OCI-LY1 (cell line): ENCODE measurements around the gene MYCT1.

Experiments
- H2AFZ ChIP-seq: fragments of 200-600 bp; sonication (generic), shearing (Covaris generic); 2 replicates; pipeline ENCODE4 v1.6.0; 2014; ENCODE audit warnings: antibody characterized with exemption, mild to moderate bottlenecking, low read length
- H3F3A ChIP-seq: fragments of 200-600 bp; sonication (generic), shearing (Covaris generic); 2 replicates; pipeline ENCODE4 v1.6.0; 2014; ENCODE audit warnings: mild to moderate bottlenecking, antibody characterized with exemption, low read length, moderate library complexity; ENCODE audit not compliant: insufficient read depth
- H3K27ac ChIP-seq: fragments of 200-600 bp; sonication (generic); 2 replicates; pipeline ENCODE4 v1.5.1; 2014; ENCODE audit warnings: low read length, mixed run types, mild to moderate bottlenecking, low read depth; ENCODE audit not compliant: poor library complexity, severe bottlenecking
- H3K27me3 ChIP-seq: fragments of 200-600 bp; sonication (generic); 2 replicates; pipeline ENCODE4 v1.6.0; 2014; ENCODE audit warnings: antibody characterized with exemption, mild to moderate bottlenecking, low read length, moderate library complexity; ENCODE audit not compliant: insufficient read depth
- H3K36me3 ChIP-seq: fragments of 200-600 bp; sonication (generic); 2 replicates; pipeline ENCODE4 v1.6.1; 2014; ENCODE audit warnings: mild to moderate bottlenecking, antibody characterized with exemption, low read length, moderate library complexity, mixed read lengths; ENCODE audit not compliant: insufficient read depth
- H3K4me1 ChIP-seq: fragments of 200-600 bp; sonication (generic); 2 replicates; pipeline ENCODE4 v1.5.1; 2014; ENCODE audit warnings: mild to moderate bottlenecking, low read length, moderate library complexity; ENCODE audit not compliant: insufficient read depth, severe bottlenecking
- H3K4me2 ChIP-seq: fragments of 200-600 bp; sonication (generic), shearing (Covaris generic); 2 replicates; pipeline ENCODE4 v1.6.1; 2014; ENCODE audit warnings: low read length
- H3K4me3 ChIP-seq: fragments of 200-600 bp; sonication (generic); 2 replicates; pipeline ENCODE4 v1.5.1; 2014; ENCODE audit warnings: low read length, low read depth, mild to moderate bottlenecking, mixed read lengths; ENCODE audit not compliant: poor library complexity, severe bottlenecking
- H3K79me2 ChIP-seq: fragments of 200-600 bp; shearing (Covaris generic); 2 replicates; pipeline ENCODE4 v1.6.1; 2016; ENCODE audit warnings: mixed run types, low read length, mixed read lengths; ENCODE audit not compliant: insufficient read depth
- H3K9ac ChIP-seq: fragments of 200-600 bp; sonication (generic), shearing (Covaris generic); 2 replicates; pipeline ENCODE4 v1.6.1; 2014; ENCODE audit warnings: mild to moderate bottlenecking, low read length, mixed read lengths
- H3K9me2 ChIP-seq: fragments of 200-600 bp; sonication (generic), shearing (Covaris generic); 2 replicates; pipeline ENCODE4 v1.6.1; 2014; ENCODE audit warnings: low read depth, mild to moderate bottlenecking, low read length, mixed read lengths
- H3K9me3 ChIP-seq: fragments of 200-600 bp; shearing (Covaris generic); 2 replicates; pipeline ENCODE4 v1.6.1; 2014; ENCODE audit warnings: low read length, mixed read lengths
- H4K20me1 ChIP-seq: fragments of 200-600 bp; sonication (generic), shearing (Covaris generic); 2 replicates; pipeline ENCODE4 v1.6.0; 2016; ENCODE audit warnings: mild to moderate bottlenecking, low read length; ENCODE audit not compliant: insufficient read depth
- EZH2 ChIP-seq: fragments of 200-600 bp; sonication (generic), shearing (Covaris generic); IDR thresholded peaks from 2 replicates; pipeline ENCODE4 v1.8.0; 2017; ENCODE audit warnings: borderline replicate concordance, mixed run types, mild to moderate bottlenecking, antibody characterized with exemption, low read length, moderate library complexity, mixed read lengths
- TF ChIP-seq, protein P1 (sequence below): fragments of 200-600 bp; sonication (generic), shearing (Covaris generic); IDR thresholded peaks from 2 replicates; pipeline ENCODE4 v1.5.1; 2017; ENCODE audit warnings: mild to moderate bottlenecking, antibody characterized with exemption, low read length, moderate library complexity, mixed read lengths

The MYCT1 gene

DNA sequence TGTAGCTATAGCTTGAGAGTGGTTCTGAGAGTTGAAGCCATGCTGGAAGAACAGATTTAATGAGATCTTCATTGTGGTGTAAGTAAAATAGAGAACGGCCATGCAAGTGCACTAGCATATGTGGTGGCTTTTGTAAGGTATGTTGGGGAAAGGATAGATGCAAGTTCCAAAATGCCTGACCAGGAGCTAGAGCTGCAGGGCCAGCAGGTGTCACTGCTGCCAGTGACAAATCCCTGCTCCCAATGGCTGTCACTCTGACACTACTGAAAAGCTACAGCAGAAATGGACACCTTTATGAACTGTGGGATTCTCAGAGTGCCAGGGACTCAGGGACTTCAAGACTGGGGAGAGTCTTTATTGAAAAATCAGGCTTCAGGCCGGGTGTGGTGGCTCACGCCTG is 29.8 kb downstream of the MYCT1 start:
- H2AFZ ChIP-seq, result no peak overlapping the region
- no peaks in the 10 kb centered on the region for H3K4me1 ChIP-seq
- no peaks in the 10 kb centered on the region for H4K20me1 ChIP-seq
- no peaks in the 10 kb centered on the region for H3K79me2 ChIP-seq
- H3K9me3 ChIP-seq, result no peaks in the 10 kb centered on the region
- no peaks in the 10 kb centered on the region for H3K27me3 ChIP-seq
- H3K4me2 ChIP-seq, result no peak overlapping the region
- TF ChIP-seq, protein P1, sequence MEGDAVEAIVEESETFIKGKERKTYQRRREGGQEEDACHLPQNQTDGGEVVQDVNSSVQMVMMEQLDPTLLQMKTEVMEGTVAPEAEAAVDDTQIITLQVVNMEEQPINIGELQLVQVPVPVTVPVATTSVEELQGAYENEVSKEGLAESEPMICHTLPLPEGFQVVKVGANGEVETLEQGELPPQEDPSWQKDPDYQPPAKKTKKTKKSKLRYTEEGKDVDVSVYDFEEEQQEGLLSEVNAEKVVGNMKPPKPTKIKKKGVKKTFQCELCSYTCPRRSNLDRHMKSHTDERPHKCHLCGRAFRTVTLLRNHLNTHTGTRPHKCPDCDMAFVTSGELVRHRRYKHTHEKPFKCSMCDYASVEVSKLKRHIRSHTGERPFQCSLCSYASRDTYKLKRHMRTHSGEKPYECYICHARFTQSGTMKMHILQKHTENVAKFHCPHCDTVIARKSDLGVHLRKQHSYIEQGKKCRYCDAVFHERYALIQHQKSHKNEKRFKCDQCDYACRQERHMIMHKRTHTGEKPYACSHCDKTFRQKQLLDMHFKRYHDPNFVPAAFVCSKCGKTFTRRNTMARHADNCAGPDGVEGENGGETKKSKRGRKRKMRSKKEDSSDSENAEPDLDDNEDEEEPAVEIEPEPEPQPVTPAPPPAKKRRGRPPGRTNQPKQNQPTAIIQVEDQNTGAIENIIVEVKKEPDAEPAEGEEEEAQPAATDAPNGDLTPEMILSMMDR, result no peak
- no peak for TF ChIP-seq EZH2
- no peaks in the 10 kb centered on the region for H3K9me2 ChIP-seq
- no peaks in the 10 kb centered on the region for H3F3A ChIP-seq
- H3K9ac ChIP-seq, result no peak overlapping the region
- no peaks in the 10 kb centered on the region for H3K36me3 ChIP-seq
- H3K27ac ChIP-seq, result no peak overlapping the region
- no peak overlapping the region for H3K4me3 ChIP-seq

- no peaks in the 10 kb centered on the region for H3K9me3 ChIP-seq
- H3K27me3 ChIP-seq, result no peaks in the 10 kb centered on the region
- no peak overlapping the region for H3K4me3 ChIP-seq
- no peaks in the 10 kb centered on the region; the same call in 1 of the 2 replicates for H3K9me2 ChIP-seq
- no peaks in the 10 kb centered on the region for H3K79me2 ChIP-seq
- H4K20me1 ChIP-seq, result no peaks in the 10 kb centered on the region
- H3K36me3 ChIP-seq, result no peaks in the 10 kb centered on the region
- TF ChIP-seq EZH2, result no peak
- TF ChIP-seq, protein P1, result no peak
- no peak overlapping the region for H3K4me2 ChIP-seq
- no peaks in the 10 kb centered on the region for H3K4me1 ChIP-seq
- no peak overlapping the region for H2AFZ ChIP-seq
- no peak overlapping the region for H3K27ac ChIP-seq
- H3F3A ChIP-seq, result no peaks in the 10 kb centered on the region
- no peak overlapping the region for H3K9ac ChIP-seq
Measured at GRCh38 chr6:152734630-152735029, 36.9 kb downstream of the MYCT1 start.

GRCh38 chr6:152736687-152737273 is 39.1 kb downstream of the MYCT1 start:
- Histone ChIP-seq H3K4me2 (no peak overlapping the region), H4K20me1 (no peaks in the 10 kb centered on the region), H3K27me3 (no peaks in the 10 kb centered on the region), H3K79me2 (no peaks in the 10 kb centered on the region), H3K9ac (no peak overlapping the region), H3F3A (no peaks in the 10 kb centered on the region), H3K4me3 (no peak overlapping the region), H3K36me3 (no peaks in the 10 kb centered on the region), H3K4me1 (no peaks in the 10 kb centered on the region), H3K9me3 (no peaks in the 10 kb centered on the region), H2AFZ (no peak overlapping the region), H3K27ac (no peak overlapping the region), H3K9me2 (no peaks in the 10 kb centered on the region; the same call in 1 of the 2 replicates)
- TF ChIP-seq, protein P1, result no peak
- TF ChIP-seq EZH2, result no peak
